Measurements from ENCODE around the gene DBX1. TPM values are rescaled to one million over a fixed set of nuclear protein-coding genes. Genes with fewer than 3 reads are reported as not detected.

Gene DBX1
- total and polyA plus RNA-seq, 2 experiments from 2014 or later, result not detected

- no peak for TF ChIP-seq ZNF462 (CRISPR knock-in tag; IDR thresholded peaks at IDR 0.05)
- no peak for TF ChIP-seq REST (IDR thresholded peaks at IDR 0.05; ENCODE audit: unreplicated experiment)
Measured at GRCh38 chr11:20204681-20205080, 44.4 kb upstream of the DBX1 start (continued).

GRCh38 chr11:20203831-20204230 lies 43.6 kb upstream of the DBX1 start:
- Histone ChIP-seq H3K27me3 (ENCODE audit: insufficient read depth) (peaks cover 100% of the 10 kb centered on the region), H3K4me1 (ENCODE audit: insufficient read depth) (peaks cover 36% of the 10 kb centered on the region), H3F3A (replicated peaks; ENCODE audit: low read depth) (peaks cover 9% of the 10 kb centered on the region; the same call in 1 of the 2 replicates), H3K79me2 (replicated peaks; ENCODE audit: insufficient read depth) (no peaks in the 10 kb centered on the region), H4K20me1 (replicated peaks; ENCODE audit: insufficient read depth) (peaks cover 37% of the 10 kb centered on the region), H3K36me3 (ENCODE audit: insufficient read depth) (no peaks in the 10 kb centered on the region), H3K4me3 (no peak overlapping the region), H2AFZ (no peak overlapping the region), H3K27ac (ENCODE audit: low read depth) (no peak overlapping the region), H3K9me2 (ENCODE audit: insufficient read depth) (no peaks in the 10 kb centered on the region), H3K4me2 (no peak overlapping the region)
- peaks cover 6% of the 10 kb centered on the region; the same call in 2 of the 3 replicates for H3K9me3 Mint-ChIP-seq
- DNase-seq (ENCODE audit: low spot score), result no peak
- peaks cover 95% of the 10 kb centered on the region for H3K27me3 Mint-ChIP-seq (ENCODE audit: insufficient read depth, low read depth, poor library complexity)
- ATAC-seq, result no peak
- no peak overlapping the region for H3K27ac Mint-ChIP-seq
- H3K36me3 Mint-ChIP-seq (ENCODE audit: low read depth), result no peaks in the 10 kb centered on the region
- no peak overlapping the region for H3K4me3 Mint-ChIP-seq
- peaks cover 28% of the 10 kb centered on the region for H3K4me1 Mint-ChIP-seq
- TF ChIP-seq CTCF (conservative IDR thresholded peaks at IDR 0.05; ENCODE audit: low read depth in 2 of 2) (no peak), POLR2AphosphoS5 (IDR thresholded peaks at IDR 0.05; ENCODE audit: low read depth) (no peak)
